NK-92 (cell line): ENCODE data around the gene IL5.
"Not testable (repeated sequence)": the region's sequence is repeated elsewhere in the genome, so short reads cannot be mapped to it uniquely, and the experiment has no call there.

ENCODE experiments used
- DNase-seq: peaks from one replicate; lab custom pipeline; 2025; ENCODE audit not compliant: unreplicated experiment; lab: John Stamatoyannopoulos, UW

The IL5 gene

DNA sequence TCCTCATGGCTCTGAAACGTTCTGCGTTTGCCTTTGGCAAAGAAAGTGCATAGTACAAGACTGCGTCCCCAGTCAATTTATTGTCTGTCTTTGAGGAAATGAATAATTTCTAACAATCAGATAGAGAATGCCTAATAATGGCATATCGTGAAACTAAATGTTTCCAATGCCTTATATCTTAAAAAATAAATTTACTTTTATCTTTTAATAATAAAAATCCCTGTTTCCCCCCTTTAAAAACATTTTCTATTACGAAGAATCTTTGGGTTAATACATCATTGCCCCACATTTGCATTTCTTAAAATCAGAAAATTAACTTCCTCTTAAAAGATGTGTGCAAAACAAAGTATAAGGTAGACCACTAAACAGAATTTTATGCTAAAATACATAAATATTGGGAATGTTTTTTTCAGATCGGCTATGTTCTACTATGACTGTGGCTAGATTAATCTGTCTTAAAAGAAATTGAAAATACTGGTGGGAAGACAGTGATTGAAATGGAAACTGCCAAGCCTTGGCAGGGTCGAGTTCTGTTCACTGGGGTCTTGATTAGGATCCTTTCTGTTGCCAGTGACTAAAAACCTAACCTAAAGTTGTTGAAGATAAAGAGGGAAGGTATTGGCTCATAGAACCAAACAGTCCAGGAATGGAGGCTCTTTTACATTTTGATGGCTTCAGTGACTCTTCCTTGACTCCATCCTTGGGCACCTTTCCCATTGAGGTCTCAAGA is at the start of gene IL5:
TSS of gene IL5 (minus strand) at position 51 of the 730 bp plus-strand sequence. CDS start at position 7, 44 bp downstream.
- DNase-seq = no peak

DNA sequence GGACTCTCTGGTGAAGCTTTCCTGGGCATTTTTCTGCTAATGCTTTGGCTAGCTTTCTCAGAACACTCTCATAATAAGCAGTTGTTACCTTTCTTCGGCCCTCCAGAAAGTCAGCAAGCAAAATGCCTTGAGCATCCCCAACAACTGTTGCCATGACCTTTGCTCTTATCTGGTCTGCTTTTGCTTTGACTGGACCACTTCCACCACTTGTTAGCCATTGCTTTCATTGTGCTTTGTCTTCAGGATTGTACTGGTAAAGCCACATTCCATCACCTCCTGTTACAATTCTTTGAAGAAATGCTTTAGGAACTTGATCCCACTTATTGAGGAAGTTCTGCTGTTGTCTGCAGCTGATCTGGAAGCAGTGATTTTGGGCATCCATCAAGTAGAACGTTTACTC is 49.2 kb upstream of the IL5 start:
- DNase-seq = no peak

DNA sequence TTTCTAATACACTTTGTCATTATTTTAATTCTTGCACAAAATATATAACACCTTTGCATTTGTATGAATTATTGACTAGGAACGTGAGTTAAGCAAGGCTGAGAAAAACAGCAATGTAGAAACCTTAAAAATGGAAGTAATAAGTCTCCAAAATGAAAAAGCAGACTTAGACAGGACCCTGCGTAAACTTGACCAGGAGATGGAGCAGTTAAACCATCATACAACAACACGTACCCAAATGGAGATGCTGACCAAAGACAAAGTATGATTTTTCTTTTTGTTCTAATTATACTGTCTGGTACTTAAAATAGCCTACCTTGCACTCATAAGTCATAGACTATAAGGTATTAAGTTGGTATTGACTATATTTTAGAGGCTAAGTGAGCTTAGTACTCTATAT is 47.8 kb upstream of the IL5 start:
- no peak for DNase-seq

DNA sequence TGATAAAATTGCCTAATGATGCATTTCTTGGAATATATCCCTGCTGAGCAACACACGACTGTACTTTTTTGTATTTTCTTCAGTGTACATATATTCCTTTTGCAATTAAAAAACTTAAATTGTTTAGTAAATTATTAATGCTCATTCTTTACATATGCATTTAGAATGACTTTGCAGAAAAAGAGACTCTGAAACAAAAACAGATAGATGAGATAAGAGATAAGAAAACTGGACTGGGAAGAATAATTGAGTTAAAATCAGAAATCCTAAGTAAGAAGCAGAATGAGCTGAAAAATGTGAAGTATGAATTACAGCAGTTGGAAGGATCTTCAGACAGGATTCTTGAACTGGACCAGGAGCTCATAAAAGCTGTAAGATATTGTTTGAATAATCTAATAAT is 46.1 kb upstream of the IL5 start:
- DNase-seq = no peak

- no peak for DNase-seq
These were observed 42.7 kb upstream of the IL5 start for GRCh38 chr5:132586063-132586462.

DNA sequence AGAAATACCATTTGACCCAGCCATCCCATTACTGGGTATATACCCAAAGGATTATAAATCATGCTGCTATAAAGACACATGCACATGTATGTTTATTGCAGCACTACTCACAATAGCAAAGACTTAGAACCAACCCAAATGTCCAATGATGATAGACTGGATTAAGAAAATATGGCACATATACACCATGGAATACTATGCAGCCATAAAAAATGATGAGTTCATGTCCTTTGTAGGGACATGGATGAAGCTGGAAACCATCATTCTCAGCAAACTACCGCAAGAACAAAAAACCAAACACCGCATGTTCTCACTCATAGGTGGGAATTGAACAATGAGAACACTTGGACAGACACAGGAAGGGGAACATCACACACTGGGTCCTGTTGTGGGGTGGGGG is 41.2 kb upstream of the IL5 start:
- DNase-seq = not testable (repeated sequence)

DNA sequence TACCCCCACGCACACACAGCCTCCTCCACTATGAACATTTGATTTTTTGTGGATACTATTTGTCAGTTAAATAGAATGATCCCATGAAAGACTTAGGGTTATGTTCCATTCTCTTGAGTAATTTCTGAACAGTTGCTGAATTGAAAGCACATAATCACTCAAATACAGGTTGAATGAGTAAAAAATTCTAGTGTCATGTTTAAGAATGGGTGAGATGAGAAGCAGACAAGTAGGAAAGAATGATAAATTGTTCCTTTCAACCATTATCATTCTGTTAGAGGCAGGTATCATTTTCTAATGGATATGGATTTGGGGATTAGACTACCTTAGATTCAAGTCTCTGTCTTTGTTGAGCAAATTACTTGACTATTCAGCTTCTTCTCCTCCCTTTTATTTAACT is 32.8 kb upstream of the IL5 start:
- DNase-seq = no peak

- no peak for DNase-seq
These were observed 23.3 kb upstream of the IL5 start for GRCh38 chr5:132566657-132567056.

DNA sequence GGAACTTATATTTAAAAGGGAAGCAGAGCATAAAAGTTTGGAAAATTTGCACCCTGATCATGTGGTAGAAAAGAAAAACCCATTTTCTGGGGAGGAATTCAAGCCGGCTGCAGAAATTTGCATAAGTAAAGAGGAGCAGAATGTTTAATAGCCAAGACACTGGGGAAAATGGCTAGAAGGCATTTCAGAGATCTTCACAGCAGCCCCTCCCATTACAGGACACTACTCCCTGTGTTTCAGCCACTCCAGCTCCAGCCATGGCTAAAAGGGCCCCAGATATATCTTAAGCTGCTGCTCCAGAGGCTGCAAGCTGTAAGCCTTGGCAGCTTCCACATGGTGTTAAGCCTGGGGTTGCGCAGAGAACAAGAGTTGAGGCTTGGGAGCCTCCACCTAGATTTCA is 21.2 kb upstream of the IL5 start:
- not testable (repeated sequence) for DNase-seq

DNA sequence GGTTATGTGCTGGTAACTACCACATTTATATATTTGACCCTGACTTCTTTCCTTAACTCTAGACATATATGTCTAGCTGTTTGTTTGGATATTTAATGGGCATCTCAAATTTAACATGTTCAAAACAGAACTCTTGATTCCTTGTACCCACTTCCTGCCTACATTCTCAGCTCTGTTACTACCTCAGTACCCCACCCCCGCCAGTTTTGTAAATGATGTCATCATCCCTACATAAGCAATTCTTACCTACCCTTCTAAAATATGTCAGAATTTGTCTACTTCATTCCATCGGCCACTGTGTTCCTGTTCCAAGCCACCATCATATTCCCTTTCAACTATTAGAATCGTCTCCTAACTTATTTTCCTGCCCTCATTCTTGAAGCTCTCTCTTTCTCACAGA is 18.3 kb upstream of the IL5 start:
- DNase-seq = no peak

DNA sequence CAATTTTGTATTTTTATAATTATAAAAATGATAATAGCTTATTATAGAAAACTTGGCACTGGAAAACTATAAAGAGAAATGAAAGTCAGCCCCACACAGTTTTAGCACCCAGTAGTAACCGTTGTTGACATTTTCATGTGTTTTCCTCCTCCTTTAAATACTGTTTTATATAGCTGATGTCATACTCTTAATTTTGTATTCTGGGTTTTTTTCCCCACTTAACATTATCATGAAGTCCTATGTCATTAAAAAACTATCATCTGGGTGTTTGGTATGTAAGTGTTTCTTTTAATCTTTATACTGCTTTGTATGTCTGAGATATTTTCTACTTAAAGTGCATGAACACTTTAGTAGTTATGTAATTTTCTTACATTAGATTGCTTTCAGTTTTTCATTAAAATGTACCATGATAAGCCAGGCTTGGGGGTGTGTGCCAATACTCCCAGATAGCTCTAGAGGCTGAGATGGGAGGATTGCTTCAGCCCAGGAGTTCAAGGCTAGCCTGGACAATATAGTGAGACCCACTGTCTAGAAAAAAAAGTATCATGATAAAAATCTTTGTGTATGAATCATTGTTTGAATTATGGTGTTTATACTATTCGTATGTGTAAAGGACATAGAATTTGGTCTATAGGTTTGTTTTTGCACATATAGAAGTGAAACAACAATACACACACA is 16.2 kb upstream of the IL5 start:
- DNase-seq = no peak

DNA sequence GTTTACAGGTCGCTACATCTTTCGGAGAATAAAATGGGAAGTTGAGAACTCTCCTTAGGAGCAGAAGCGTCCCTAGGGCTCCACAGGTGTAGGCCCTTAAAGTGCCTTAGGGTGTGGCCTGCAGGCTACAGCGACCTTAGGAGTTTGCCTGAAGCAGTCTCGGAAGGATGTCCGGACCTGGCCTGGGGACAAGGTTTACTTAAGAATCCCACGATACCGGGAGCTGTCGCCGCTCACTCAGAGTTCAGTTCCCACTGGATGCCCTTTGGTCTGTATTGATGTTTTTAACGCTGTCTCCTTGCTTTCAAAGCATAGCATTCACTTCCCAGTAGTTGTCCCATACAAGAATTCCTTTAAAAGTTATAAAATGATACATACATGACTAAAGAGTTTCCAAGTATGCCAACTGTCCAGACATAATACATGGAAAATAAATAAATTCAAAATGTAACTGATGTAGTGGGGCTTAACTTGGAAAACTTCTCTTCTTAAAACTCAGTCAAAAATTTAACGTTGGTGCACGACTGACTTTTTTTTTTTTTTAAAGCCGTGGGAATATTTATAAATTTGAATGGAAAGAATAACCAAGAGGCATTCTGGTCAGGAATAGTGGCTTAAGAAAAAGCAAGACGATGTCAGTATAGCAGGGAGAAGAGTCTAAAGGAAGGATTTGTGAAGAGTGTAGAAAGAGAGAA is 14.3 kb upstream of the IL5 start:
- DNase-seq = no peak

GRCh38 chr5:132556763-132557477 is 13.6 kb upstream of the IL5 start, which contains the start of gene RAD50:
Gene RAD50 (plus strand): TSS chr5:132556977. CDS start chr5:132557325, 348 bp downstream.
- DNase-seq = peak; percentile 46

DNA sequence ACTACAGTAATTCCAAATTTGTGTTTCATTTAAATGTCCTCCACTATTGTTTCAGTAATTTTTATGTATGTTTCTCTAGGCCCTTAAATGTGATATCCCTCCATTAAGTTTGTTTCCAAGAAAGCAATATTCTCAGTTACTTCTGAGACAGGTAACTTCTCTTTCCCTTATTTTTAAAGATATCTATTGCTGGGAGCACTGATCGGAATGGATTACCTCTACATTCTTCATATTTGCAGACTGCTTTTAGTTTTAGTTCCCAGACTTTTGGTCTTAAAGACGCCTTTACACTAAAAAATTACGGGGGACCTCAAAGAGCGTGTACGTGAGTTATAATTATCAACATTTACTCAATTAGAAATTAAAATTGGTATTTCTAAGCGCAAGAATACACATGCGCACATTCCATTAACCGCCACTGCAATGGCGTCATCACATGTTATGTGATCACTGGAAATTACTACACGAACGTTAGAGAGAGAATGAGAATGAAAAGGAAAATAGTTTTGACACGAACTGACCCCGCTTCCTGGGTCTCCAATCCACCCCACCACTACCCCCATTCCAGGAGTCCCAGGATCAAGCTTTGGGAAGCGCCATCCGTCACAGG is 12.9 kb upstream of the IL5 start:
- DNase-seq = no peak

GRCh38 chr5:132549576-132549975 is 6.3 kb upstream of the IL5 start:
- DNase-seq = no peak

DNA sequence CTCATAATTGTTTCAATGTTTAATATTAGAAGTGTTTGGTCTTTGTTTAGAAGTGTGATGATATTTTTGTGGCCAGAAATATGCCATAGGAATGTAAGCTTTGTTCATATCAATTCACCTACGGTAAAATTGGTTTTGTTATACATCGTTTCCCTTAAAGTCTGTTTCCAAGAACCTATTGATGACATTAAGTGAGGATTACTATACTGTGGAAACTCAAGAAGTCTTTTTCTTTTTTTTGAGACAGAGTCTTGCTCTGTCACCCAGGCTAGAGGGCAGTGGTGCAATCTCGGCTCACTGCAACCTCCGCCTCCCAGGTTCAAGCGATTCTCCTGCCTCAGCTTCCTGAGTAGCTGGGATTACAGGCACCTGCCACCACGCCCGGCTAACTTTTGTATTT is 5.5 kb upstream of the IL5 start:
- DNase-seq = not testable (repeated sequence)

- no peak for DNase-seq
These were observed 3.9 kb upstream of the IL5 start for GRCh38 chr5:132547269-132547668.

- no peak for DNase-seq
These were observed 2.8 kb upstream of the IL5 start for GRCh38 chr5:132546108-132546507.

GRCh38 chr5:132540764-132541163 is 2.6 kb downstream of the IL5 start:
- no peak for DNase-seq

DNA sequence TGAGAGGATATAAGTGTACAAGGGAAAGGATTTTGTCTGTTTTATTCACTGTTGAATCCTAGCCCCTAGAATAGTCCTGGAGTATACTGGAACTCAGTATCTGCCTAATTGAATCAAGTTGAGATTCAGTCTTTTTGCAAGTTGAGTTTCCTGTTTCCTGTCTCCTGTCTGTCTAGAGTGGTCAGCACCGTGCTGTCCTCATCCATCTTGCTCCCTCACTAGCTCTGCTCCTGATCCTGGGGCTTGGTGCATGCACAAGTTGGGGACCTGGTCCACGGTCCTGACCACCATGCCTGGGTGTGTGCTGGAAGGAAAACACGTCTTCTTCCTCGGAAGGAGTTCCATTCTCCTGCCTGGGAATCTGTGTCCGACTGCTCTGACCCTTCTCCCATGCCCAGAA is 3.2 kb downstream of the IL5 start:
- no peak for DNase-seq

- DNase-seq = no peak
These were observed 3.6 kb downstream of the IL5 start for GRCh38 chr5:132539716-132540115.
